Thyroid gland (tissue), 4 donors: Measurements from ENCODE around the gene TBC1D28.
"Not testable (repeated sequence)": the region's sequence is repeated elsewhere in the genome, so short reads cannot be mapped to it uniquely, and the experiment has no call there.

Experiments
- CTCF ChIP-seq, 6 experiments: fragments of 200-600 bp in 3 of 6; fragments of 450-650 bp in 3 of 6; sonication (generic) in 3 of 6; IDR thresholded peaks; one replicate each; pipeline ENCODE4 v1.5.1; 2016 to 2019; ENCODE audit warnings: antibody characterized with exemption in 6 of 6, mild to moderate bottlenecking in 2 of 6, inconsistent platforms in 1 of 6, moderate library complexity in 1 of 6
- POLR2A ChIP-seq, 2 donors: fragments of 450-650 bp; IDR thresholded peaks; one replicate each; pipeline ENCODE4 v1.6.1; 2017; ENCODE audit warnings: antibody characterized with exemption in 2 of 2, mild to moderate bottlenecking in 2 of 2, moderate library complexity in 1 of 2

GRCh38 chr17:18681767-18682571 is 37.8 kb upstream of the TBC1D28 start, which contains the start of gene FOXO3B:
- not testable (repeated sequence) for TF ChIP-seq POLR2A, CTCF (IDR thresholded peaks at IDR 0.05)
